ENCODE measurements around the gene POFUT1. TPM values are rescaled to one million over a fixed set of nuclear protein-coding genes. Genes with fewer than 3 reads are reported as not detected.

POFUT1 gene
- total RNA-seq = 16.6 TPM

DNA sequence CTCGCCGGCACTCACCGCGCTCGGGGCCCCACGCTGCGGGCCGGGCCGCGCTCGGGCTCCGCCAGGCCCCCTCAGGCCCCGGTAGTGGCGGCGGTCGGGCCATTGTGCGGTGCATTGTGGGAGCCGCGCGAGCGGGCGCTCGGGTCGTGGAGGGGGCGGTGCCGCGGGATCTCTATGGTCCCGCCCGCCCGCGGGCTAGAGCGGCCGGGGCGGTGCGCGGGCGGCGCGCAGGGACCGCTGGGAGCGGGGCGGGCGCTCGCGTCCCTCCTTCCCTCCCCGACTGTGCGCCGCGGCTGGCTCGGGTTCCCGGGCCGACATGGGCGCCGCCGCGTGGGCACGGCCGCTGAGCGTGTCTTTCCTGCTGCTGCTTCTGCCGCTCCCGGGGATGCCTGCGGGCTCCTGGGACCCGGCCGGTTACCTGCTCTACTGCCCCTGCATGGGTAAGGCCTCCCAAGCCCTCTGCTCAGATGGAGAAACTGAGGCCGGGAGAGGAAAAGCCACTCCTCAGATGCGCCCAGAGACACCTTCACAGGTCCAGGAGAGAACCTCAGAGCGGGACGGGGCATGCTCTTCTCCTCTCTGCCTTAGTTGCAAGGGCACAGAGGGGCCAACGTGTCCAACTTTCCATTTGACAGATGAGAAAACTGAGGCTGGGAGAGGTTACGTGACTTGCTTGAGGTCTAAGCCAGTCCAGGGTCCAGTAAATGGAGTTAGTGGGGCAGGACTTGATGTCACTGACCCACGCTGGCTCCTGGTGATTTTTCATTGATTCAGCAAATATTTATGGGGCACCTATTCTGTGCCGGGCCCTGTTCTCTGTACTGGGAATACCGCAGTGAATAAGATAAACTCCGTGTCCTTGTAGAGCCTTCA, at the start of gene POFUT1, which contains the start of gene PLAGL2:
Gene POFUT1 (plus strand): TSS at position 255 of the 873 bp plus-strand sequence. CDS start 62 bp downstream, at position 317.
Gene PLAGL2 (minus strand): TSS at position 118 of the 873 bp plus-strand sequence. CDS start 5,565 bp downstream, outside the sequence.

DNA sequence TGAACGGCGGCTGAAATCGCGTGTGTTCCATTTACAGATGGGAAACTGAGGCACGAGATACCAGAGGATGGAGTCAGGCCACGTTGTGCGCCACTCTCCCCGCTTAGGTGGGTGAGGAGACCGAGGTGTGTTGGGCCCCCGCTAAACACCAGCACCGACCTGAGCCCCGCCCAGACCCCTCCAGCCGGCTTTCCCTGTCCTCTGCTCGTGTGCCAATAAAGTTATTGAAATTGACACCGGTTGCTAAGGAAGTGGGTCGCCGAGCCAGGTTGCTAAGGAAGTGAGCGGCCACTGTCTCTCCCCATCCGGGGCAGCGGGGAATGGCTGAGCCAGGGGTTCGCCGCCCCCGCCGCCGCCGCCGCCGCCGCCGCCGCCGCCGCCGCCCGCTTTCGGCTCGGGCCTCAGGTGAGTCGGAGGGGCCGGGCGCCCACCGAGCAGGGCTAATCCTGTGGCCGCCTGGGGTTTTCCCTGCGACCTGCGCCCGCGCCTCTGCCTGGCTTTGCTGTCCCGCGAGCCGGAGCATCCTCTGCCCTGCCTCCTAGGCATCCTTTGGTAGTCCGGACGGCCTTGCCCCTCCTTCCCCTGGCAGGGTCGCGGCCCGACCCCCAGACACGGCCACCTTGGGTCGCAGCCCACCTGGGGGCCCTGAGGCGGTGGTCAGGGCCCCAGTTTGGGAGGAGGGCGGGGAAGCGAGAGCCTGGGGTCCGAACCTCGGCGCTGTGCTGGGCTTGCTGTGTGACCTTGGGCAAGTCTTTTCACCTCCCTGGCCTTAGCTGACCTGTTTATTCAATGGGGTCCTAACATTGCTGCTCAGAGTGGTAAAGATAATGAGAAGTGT, 69.9 kb downstream of the POFUT1 start, which contains the start of gene KIF3B:
Gene KIF3B (plus strand): TSS at position 291 of the 838 bp plus-strand sequence. CDS start 32,127 bp downstream, outside the sequence.

Other genes starting within 250 kb of the POFUT1 start
- gene XKR7, start 239.7 kb upstream of the POFUT1 start, total RNA-seq = 10.1 TPM
- 3.7 TPM for gene CCM2L, start 197.4 kb upstream of the POFUT1 start, total RNA-seq
- 5.1 TPM for gene HCK, start 155.6 kb upstream of the POFUT1 start, total RNA-seq
- gene TM9SF4, start 98.2 kb upstream of the POFUT1 start, total RNA-seq = 25.4 TPM
- gene PLAGL2, start 137 bp upstream of the POFUT1 start, total RNA-seq = 1.8 TPM
- 109 TPM for gene KIF3B, start 69.8 kb downstream of the POFUT1 start, total RNA-seq
- gene ASXL1, start 150.5 kb downstream of the POFUT1 start, total RNA-seq = 70.1 TPM